NCI-H446 (cell line): ENCODE measurements around the gene LMOD2.
A peak's percentile ranks its signal among the peaks of the same experiment; 100 is the strongest.
"Not testable (repeated sequence)": the region's sequence is repeated elsewhere in the genome, so short reads cannot be mapped to it uniquely, and the experiment has no call there.

Experiments used
- DNase-seq, 2 experiments: peaks; one replicate each; lab custom pipeline; 2025; lab: John Stamatoyannopoulos, UW

The LMOD2 gene

DNA sequence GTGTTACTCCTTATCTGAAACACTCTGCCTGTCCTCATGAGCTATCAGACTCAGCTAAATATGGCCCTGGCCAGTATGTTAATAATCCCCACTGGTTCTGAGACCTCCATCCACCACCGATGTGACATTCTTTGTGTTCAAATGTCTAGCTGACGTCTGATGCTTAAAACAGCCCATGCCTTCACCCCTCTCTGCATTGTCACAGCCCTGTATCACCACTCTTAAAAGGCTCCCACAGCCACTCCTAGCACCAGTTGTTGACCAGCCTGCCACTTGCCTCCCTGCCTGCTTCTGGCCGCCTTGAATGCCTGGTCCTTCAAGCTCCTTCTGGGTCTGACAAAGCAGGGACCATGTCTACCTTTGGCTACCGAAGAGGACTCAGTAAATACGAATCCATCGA, at the start of gene LMOD2:
Gene LMOD2 (plus strand): TSS at position 253 of the 400 bp plus-strand sequence. CDS start 98 bp downstream, at position 351.
- no peak for DNase-seq

DNA sequence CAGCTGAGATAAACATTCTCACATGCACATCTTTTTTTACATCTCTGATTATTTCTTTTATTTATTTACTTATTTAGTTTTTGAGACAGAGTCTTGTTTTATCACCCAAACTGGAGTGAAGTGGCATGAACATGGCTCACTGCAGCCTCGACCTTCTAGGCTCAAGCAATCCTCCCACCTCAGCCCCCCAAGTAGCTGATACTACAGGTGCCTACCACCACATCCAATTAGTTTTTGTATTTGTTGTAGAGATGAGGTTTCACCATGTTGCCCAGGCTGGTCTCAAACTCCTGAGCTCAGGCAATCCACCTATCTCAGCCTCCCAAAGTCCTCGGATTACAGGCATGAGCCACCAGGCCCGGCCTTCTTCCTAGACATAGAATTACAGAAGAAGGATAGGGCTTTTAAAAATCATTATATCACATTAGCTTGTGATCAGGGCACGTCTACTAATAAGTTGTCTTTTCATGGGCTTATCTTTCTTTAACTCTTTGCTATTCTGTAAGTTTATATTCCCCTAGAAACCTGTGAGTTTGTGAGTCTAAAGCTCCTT, 48.2 kb upstream of the LMOD2 start:
- DNase-seq = no peak

- no peak for DNase-seq
Observed at GRCh38 chr7:123608991-123609882, 46.4 kb upstream of the LMOD2 start.

GRCh38 chr7:123609883-123610239, 45.8 kb upstream of the LMOD2 start:
- DNase-seq = no peak

- no peak for DNase-seq
Observed at GRCh38 chr7:123612024-123612423, 43.6 kb upstream of the LMOD2 start.

- no peak for DNase-seq
Observed at GRCh38 chr7:123615344-123615743, 40.3 kb upstream of the LMOD2 start.

DNA sequence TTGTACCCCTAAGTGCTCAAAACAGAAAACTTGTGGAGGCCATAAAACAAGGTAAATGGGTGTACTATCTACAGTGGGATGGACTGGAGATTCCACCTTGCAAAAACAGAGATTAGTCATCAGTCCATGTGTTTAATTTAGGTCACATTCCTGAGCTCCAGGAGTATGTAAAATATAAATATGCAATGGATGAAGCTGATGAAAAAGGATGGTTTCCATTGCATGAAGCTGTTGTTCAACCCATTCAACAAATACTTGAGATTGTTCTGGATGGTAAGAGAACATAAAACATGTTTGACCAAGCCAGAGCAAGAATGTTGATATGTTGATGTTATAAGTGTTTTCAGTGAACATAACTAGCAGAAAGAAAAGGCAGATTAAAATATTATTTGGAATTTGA, 39.4 kb upstream of the LMOD2 start:
- no peak for DNase-seq

DNA sequence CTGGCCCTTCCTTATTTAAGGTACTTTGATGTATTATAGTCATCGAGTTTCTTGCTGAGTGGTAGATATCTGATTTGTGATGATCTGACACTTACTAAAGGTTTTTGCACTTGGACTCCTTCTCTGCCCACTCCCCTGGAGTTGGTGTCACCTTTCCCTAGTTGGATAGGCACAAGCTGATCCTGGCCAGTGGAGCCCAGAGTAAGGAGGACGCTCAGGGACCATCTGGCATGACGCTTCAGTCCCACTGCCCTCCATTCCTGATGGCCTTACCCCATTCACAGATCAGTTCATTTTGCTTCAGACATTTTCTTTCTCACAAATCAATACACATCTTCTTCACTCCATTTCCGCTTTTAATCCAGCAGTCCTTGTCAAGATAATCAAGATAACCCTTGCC, 34.0 kb upstream of the LMOD2 start:
- DNase-seq = no peak

GRCh38 chr7:123622660-123623386, 32.8 kb upstream of the LMOD2 start:
- DNase-seq = peak in 1 of 2 experiments; percentile 12

GRCh38 chr7:123624527-123625183, 31.0 kb upstream of the LMOD2 start:
- DNase-seq = no peak

DNA sequence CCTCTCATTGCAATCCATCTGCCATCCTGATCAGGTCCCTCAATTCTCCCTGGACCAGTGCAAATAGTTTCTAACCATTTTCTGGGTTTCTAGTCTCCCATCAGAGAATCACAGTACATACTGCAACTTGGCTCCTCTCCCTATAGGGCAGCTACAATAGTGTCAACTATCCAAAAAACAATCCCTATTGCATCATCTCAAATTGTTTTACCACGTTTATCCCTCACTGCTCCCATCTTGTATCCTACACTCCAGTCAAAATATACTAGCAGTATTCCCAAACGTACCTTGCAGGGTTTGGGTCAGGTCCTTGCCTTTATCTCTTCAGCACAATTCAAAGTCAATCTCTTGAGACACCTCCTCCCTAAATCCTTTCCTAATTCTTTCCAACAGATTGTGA, 30.4 kb upstream of the LMOD2 start:
- DNase-seq = no peak

- DNase-seq = no peak
Observed at GRCh38 chr7:123627851-123628250, 27.8 kb upstream of the LMOD2 start.

GRCh38 chr7:123628829-123629228, 26.8 kb upstream of the LMOD2 start:
- no peak for DNase-seq

- DNase-seq = no peak
Observed at GRCh38 chr7:123629281-123629680, 26.4 kb upstream of the LMOD2 start.

DNA sequence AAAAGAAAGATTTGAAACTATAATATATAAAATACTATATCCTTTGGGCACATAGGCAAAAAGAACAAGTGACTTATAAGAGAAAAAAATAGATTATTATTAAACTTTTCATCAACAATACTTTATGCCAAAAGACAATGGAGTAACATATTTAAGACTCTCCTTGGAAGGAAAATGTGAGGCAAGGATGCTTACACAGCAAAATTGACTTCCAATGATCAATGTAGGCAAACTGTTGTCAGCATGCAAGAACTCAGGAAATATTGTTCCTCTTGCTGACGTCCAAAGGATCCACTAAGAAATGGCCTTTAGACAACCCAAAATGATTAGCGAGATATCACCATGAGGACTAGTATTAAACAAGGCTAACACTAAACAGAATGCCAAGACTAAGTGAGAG, 22.9 kb upstream of the LMOD2 start:
- no peak for DNase-seq

DNA sequence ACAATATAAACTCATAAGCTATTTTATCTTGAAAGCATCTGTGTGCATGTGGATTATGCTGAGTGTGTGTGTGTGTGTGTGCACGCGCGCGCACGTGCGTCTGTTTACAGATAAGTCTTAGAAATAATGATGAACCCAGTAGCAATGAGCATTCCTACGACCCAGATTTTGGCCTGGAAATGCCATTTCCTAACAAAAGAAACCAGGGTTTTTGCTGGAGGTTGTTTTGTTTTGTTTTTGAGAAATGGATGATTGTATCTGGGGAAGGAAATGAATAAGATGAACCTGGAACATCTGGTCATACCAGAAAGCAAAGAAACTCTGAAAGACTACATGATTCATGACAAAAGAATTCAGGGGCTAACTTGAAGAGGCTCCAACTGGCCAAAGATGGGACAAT, 22.1 kb upstream of the LMOD2 start:
- no peak for DNase-seq

- not testable (repeated sequence) for DNase-seq
Observed at GRCh38 chr7:123634011-123634573, 21.6 kb upstream of the LMOD2 start.

GRCh38 chr7:123635551-123636359, 19.9 kb upstream of the LMOD2 start:
- DNase-seq = peak in 1 of 2 experiments; percentile 8

GRCh38 chr7:123637203-123637602, 18.5 kb upstream of the LMOD2 start:
- DNase-seq = no peak

- no peak for DNase-seq
Observed at GRCh38 chr7:123637878-123638277, 17.8 kb upstream of the LMOD2 start.

- DNase-seq = peak in 1 of 2 experiments; percentile 3
Observed at GRCh38 chr7:123639631-123640030, 16.0 kb upstream of the LMOD2 start.
